ENCODE measurements around the gene TERT.

Gene TERT

GRCh38 chr5:1325870-1326531 lies 31.1 kb upstream of the TERT start:
- DNase-seq (ENCODE audit: insufficient read length, low spot score), result no peak
- TF ChIP-seq POLR2A (IDR thresholded peaks at IDR 0.05; ENCODE audit: low read depth, low read length), result no peak
- FAIRE-seq, result no peak

DNA sequence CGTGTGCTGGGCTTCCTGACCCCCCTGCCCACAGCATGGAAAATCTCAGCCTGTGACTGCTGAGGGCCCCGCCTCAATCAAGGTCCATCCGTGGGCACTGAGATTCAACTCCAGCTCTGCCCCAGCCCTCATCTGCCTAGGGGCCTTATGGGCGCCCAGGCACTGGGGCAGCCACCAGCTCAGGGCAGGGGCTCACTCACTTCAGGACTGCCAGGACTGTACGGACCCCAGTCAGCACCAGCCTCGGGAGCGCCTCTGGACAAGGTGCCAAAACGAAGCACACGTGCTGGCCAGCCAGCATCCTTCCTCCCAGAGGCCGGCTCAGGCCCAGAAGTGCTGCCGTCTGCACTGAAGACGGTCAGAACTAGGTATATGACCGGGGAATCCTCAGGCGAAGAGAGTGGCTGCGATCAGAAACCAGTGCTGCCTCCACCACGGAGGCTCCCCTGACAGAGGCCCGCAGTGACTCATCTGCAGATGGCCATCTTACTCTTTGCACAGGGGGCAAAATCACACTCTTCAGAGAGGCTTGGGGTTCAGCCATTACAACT lies 30.4 kb upstream of the TERT start:
- no peak for FAIRE-seq
- TF ChIP-seq POLR2A (IDR thresholded peaks at IDR 0.05; ENCODE audit: low read depth, low read length), result no peak
- no peak for DNase-seq (ENCODE audit: insufficient read length, low spot score)

DNA sequence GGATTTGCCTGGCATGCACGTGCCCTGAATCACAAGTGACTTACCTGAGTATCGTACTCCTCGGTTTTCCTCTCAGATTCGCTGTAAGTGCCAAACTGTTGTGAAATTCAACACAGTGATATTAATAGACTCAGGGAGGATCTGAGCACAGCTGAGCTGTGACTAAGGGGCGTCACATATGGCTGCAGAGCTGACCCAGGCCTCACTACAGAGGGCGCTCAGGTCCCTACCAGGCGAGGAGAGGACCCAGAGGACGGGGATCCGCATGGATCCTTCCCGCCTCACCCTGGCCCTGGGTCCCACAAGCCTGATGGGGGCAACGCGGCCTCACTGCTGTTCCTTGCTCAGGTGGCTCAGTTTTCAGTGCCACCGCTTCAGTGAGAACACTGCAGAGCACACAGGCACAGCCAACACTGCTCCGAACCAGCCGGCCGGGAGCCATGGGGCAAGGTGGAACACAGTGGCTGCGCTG lies 29.9 kb upstream of the TERT start:
- no peak for FAIRE-seq
- DNase-seq (ENCODE audit: insufficient read length, low spot score), result no peak
- TF ChIP-seq POLR2A (IDR thresholded peaks at IDR 0.05; ENCODE audit: low read depth, low read length), result no peak

GRCh38 chr5:1324301-1324700 lies 29.4 kb upstream of the TERT start:
- no peak for FAIRE-seq

DNA sequence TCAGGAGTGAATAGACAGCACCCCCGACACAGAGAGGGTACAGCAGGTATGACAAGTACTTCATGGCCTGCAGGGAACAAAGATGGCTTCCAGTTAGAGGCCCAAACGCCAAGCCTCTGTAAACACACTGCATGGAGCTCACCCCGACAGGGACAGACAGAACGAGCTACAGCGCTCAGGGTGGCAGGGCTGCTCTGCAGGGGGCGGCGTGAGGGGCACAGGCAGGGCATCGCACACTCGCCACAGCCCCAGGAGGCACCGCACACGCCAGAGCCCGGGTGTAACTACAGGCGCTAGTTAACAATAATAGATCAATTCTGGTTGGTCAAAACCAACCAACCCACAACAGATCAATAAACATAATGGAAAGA lies 28.9 kb upstream of the TERT start:
- no peak for TF ChIP-seq POLR2A (IDR thresholded peaks at IDR 0.05; ENCODE audit: low read depth, low read length)
- DNase-seq (ENCODE audit: insufficient read length, low spot score) (no peak), FAIRE-seq (no peak)

More at GRCh38 chr5:1324301-1324700, 29.4 kb upstream of the TERT start:
- TF ChIP-seq POLR2A (IDR thresholded peaks at IDR 0.05; ENCODE audit: low read depth, low read length), result no peak
- DNase-seq (ENCODE audit: insufficient read length, low spot score), result no peak

DNA sequence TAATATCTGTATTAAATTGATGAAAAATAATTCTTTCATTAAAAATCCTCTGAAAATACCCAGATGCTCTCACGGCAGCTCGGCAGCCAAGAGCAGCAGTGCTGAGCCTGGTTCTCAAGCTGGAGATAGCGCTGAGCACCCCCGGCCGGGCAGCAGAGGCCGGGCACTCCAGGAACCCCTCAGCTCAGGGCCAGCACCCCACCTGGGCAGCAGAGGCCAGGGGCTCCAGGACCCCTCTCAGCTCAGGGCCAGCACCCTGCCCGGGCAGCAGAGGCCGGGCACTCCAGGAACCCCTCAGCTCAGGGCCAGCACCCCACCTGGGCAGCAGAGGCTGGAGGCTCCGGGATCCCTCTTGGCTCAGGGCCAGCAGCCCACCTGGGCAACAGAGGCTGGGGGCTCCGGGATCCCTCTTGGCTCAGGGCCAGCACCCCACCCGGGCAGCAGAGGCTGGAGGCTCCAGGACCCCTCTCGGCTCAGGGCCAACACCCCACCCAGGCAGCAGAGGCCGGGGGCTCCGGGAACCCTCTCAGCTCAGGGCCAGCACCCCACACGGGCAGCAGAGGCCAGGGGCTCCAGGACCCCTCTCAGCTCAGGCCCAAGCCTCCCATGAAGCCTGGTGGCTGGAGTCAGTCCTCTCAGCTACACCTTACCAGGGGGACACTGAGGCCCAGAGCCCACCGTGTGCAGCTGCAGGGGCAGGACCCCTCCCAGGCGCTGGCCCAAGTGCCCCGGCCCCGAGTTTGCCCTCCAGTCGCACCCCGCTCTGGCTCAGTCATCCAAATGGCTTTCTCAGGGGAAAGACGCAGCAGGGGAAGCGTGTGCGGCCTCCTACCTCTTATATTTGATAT lies 28.3 kb upstream of the TERT start:
- DNase-seq (ENCODE audit: insufficient read length, low spot score) (no peak), FAIRE-seq (no peak)
- TF ChIP-seq POLR2A (IDR thresholded peaks at IDR 0.05; ENCODE audit: low read depth, low read length), result no peak

DNA sequence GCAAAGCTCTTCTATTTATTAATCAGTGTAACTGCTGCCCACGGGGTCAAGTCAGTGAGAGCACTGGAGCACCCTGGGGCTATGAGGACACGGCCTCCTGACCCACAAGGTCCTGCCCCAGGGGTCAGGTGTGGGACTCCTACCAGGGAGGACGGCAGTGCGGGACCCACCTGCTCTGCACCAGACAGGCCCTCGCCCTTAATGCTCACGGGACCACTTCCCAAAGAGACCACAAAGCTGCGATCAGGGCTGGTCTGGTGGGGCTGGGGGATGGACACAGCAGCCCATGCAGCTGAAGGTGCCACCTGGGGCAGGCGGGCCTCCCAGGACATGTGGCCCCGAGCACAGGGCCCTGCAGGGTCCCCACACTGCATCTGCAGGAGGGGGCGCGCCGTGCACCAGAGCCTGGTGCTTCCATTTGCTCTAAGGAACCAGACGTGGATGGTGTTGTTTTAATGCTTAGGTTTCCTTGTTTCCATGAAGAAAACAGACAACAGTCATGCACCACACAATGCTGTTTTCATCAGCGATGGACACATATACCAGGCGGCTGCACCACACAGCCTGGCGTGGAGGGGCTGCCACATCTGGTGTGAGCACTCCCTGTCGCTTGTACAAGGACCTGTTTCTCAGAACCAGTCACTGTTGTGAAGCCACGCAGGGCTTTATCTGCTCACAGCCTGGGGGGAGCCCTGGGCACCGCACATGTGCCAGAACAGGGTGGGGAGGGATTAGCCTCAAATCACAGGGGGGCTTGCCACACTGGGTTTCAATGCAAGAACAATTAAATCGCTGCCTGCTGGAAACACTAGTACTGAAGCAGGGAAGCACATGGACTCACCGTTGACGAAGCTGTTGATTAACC lies 27.4 kb upstream of the TERT start:
- DNase-seq (ENCODE audit: insufficient read length, low spot score) (no peak), FAIRE-seq (no peak)
- TF ChIP-seq POLR2A (IDR thresholded peaks at IDR 0.05; ENCODE audit: low read depth, low read length), result no peak

GRCh38 chr5:1321576-1321975 lies 26.7 kb upstream of the TERT start:
- DNase-seq (ENCODE audit: insufficient read length, low spot score) (no peak), FAIRE-seq (no peak)
- TF ChIP-seq POLR2A (IDR thresholded peaks at IDR 0.05; ENCODE audit: low read depth, low read length), result no peak

DNA sequence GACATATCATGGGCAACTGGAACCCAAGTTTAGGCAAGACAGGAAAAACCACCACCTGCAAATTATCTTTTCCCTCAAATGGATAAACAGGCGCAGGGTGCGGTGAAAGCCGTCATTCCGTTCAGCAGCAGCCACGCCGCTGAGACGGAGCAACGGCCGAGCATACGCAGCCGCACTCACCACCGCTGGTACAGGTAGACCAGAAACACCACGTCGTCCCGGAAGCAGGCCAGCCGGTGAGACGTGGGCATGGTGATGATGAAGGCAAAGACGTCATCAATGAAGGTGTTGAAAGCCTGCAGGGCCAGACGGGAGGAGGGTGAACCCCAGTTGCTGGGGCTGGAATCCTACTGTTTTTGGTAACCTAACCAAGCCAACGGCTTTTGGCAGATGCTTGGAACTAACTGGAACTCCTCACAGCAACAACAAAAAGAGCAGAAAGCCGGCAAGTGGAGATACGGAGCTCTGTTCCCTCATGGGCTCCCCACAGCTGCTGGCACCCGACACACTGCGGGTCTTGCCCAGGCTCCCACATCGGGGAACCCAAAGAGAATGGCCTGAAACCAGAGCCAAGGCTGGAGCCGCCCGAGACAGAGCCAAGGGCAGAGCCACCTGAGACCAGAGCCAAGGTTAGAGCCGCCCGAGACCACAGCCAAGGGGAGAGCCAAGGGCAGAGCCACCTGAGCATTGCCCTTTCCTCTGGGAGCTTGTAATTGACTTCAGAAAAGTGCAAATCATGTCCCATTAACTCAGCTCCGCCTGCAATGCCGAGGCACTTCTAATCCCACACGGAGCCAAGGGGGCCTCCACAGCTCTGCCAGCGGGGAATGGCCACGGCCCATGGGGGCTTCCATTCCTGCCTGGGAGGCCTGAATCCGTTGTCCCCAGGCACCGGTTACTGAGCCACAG lies 25.8 kb upstream of the TERT start:
- no peak for TF ChIP-seq POLR2A (IDR thresholded peaks at IDR 0.05; ENCODE audit: low read depth, low read length)
- DNase-seq (ENCODE audit: insufficient read length, low spot score), result no peak
- FAIRE-seq, result no peak

DNA sequence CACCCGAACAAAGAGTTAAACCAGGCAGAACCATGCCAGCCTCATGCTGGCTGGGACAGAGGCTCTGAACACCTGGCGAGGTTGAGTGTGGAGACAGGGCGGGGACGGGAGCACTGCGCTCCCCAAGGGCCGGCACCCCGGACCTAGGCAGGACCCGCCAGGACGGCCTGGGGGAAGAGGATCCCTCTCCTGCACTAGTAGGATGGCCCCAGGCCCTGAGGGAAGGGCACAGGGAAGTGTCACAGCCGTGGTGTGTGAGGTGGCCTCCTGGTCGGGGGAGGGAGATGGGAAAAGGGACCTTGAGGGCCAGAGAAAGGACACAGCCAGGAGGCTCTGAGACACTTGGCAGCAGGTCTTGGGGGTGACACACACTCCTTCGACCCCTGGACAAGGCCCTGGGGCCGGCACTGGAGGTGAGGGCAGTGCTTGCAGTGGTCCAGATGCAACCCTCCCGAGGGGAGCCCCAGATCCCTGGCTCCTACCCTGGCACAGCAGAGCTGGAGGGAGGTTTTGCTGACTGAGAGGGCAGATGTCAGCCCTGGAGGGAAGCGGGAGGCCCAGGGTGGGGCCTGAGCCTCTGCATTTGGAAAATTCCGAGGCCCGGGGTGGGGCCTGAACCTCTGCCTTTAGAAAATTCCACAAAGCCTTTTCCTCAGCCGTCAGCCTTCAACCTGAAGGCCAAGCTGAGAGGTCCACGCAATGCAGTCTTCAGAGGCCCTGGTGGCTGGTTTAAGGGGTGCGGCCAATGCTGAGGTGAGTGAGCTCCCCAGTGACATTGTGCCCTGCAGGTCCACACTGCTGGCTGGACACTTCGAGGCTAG lies 24.8 kb upstream of the TERT start:
- FAIRE-seq (no peak), DNase-seq (ENCODE audit: insufficient read length, low spot score) (no peak)
- TF ChIP-seq POLR2A (IDR thresholded peaks at IDR 0.05; ENCODE audit: low read depth, low read length), result no peak

DNA sequence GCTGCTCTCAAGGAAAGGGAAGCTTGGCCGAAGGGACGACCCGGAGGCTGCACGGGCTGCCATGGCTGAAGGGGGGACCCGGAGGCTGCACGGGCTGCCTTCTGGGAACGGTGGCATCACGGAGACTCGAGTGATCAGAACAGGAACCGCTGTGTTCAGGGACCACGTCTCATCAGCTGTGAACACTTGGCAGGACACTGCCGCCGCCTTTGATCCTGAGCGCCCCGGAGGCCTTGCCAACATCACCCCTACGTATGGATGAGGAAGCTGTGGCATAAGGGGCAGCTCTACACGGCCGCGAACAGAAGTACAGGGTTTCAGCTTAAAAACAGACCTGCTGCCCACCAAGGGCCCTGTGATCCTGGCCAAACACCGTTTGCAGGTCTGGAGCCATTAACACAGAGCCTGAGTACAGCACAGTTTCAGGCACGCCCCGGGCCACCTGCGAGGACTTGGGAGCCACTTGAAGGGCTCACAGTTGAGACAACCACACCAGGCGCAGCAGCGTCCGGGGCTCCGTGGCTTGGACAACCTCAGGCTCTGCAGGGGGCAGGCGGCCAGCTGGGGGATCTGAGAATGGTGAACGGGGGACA lies 23.9 kb upstream of the TERT start:
- no peak for TF ChIP-seq POLR2A (IDR thresholded peaks at IDR 0.05; ENCODE audit: low read depth, low read length)
- DNase-seq (ENCODE audit: insufficient read length, low spot score), result no peak
- FAIRE-seq, result no peak

Measured in H54 (cell line).